Gastroesophageal sphincter (tissue), 4 donors: ENCODE results near the gene MEX3C. TPM values are rescaled to one million over a fixed set of nuclear protein-coding genes. Genes with fewer than 3 reads are reported as not detected.

Experiments
- ATAC-seq: fragments of 150-250 bp; one replicate; pipeline ENCODE4 v1.9.1; 2016; ENCODE audit warnings: mild to moderate bottlenecking, moderate library complexity
- H3K27ac ChIP-seq, 4 donors: fragments of 200-600 bp; sonication (generic) in 3 of 4; 1 replicate in 3 of 4; 2 replicates in 1 of 4; pipeline ENCODE4 v1.5.1; 2016 to 2019
- H3K27me3 ChIP-seq: fragments of 200-600 bp; sonication (generic); one replicate; pipeline ENCODE4 v1.5.1; 2019
- H3K36me3 ChIP-seq, 2 donors: fragments of 200-600 bp; sonication (generic); one replicate each; pipeline ENCODE4 v1.5.1; 2019; ENCODE audit warnings: control low read depth in 1 of 2
- H3K4me1 ChIP-seq, 3 donors: fragments of 200-600 bp; sonication (generic); 1 replicate in 2 of 3; 2 replicates in 1 of 3; pipeline ENCODE4 v1.5.1; 2016 to 2019; ENCODE audit warnings: control low read depth in 2 of 3
- H3K4me3 ChIP-seq, 2 donors: fragments of 200-600 bp; sonication (generic); one replicate each; pipeline ENCODE4 v1.5.1; 2019; ENCODE audit warnings: mild to moderate bottlenecking in 1 of 2, moderate library complexity in 1 of 2
- H3K9me3 ChIP-seq, 3 donors: fragments of 200-600 bp; sonication (generic); one replicate each; pipeline ENCODE4 v1.5.1; 2017 to 2019; ENCODE audit warnings: control low read depth in 2 of 3
- EP300 ChIP-seq: sonication (generic); formaldehyde crosslinking; IDR thresholded peaks from one replicate; pipeline ENCODE4 v1.6.1; 2017; ENCODE audit warnings: antibody characterized with exemption, mild to moderate bottlenecking
- POLR2A ChIP-seq, 2 donors: fragments of 450-650 bp; IDR thresholded peaks; one replicate each; pipeline ENCODE4 v1.6.1; 2017; ENCODE audit warnings: antibody characterized with exemption in 2 of 2, mild to moderate bottlenecking in 2 of 2, moderate library complexity in 1 of 2
- POLR2AphosphoS5 ChIP-seq: sonication (generic); formaldehyde crosslinking; IDR thresholded peaks from one replicate; pipeline ENCODE4 v1.6.1; 2017; ENCODE audit warnings: antibody characterized with exemption
- WGBS, 2 donors: methylation state at CpG; one replicate each; pipeline ENCODE4 v1.1.5; 2018; ENCODE audit warnings: low coverage in 1 of 2; 5-methylcytosine and 5-hydroxymethylcytosine counted together
- total RNA-seq, 4 donors: library from RNA; depleted of rRNA; stranded (reverse); fragments of >200 nt; gene quantifications; one replicate each; pipeline ENCODE4 v1.1.0, GENCODE V29; 2016
- TF ChIP-seq, protein P1 (sequence below), 4 experiments: fragments of 200-600 bp in 2 of 4; fragments of 450-650 bp in 2 of 4; sonication (generic) in 1 of 4; IDR thresholded peaks; one replicate each; pipeline ENCODE4 v1.5.1; 2017 to 2019; ENCODE audit warnings: antibody characterized with exemption in 4 of 4, mild to moderate bottlenecking in 2 of 4, moderate library complexity in 2 of 4

Gene MEX3C
- total RNA-seq, 4 donors from 2014 or later = 24.7 to 35.2 (median 29.0) TPM

DNA sequence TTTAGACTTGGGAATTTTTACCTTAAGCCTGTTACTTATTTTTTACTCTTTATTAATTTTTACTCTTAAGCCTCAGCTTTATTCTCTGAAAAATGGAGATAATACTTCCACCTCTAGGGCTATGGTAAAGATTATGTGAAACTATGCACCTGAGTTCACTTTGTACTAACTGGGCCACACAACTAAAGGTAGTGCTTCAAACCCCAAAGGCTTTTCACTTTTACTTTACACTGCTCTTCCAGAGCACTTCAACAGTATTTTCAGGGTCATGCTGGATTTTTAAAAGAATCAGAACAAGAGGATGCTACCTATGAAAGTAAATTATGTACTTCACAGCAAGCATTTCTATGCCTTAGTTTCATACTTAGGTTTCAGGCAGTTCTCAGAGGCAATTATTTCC, 27.8 kb downstream of the MEX3C start:
- H3K9me3 ChIP-seq = no peaks in the 10 kb centered on the region
- no peak overlapping the region for H3K4me3 ChIP-seq
- no peaks in the 10 kb centered on the region for H3K27me3 ChIP-seq
- no peaks in the 10 kb centered on the region for H3K36me3 ChIP-seq
- H3K4me1 ChIP-seq = no peaks in the 10 kb centered on the region
- TF ChIP-seq POLR2AphosphoS5 (no peak), POLR2A (IDR thresholded peaks at IDR 0.05) (no peak), EP300 (no peak)
- TF ChIP-seq, protein P1, sequence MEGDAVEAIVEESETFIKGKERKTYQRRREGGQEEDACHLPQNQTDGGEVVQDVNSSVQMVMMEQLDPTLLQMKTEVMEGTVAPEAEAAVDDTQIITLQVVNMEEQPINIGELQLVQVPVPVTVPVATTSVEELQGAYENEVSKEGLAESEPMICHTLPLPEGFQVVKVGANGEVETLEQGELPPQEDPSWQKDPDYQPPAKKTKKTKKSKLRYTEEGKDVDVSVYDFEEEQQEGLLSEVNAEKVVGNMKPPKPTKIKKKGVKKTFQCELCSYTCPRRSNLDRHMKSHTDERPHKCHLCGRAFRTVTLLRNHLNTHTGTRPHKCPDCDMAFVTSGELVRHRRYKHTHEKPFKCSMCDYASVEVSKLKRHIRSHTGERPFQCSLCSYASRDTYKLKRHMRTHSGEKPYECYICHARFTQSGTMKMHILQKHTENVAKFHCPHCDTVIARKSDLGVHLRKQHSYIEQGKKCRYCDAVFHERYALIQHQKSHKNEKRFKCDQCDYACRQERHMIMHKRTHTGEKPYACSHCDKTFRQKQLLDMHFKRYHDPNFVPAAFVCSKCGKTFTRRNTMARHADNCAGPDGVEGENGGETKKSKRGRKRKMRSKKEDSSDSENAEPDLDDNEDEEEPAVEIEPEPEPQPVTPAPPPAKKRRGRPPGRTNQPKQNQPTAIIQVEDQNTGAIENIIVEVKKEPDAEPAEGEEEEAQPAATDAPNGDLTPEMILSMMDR (IDR thresholded peaks at IDR 0.05) = no peak
- ATAC-seq = no peak
- no peak overlapping the region for H3K27ac ChIP-seq

DNA sequence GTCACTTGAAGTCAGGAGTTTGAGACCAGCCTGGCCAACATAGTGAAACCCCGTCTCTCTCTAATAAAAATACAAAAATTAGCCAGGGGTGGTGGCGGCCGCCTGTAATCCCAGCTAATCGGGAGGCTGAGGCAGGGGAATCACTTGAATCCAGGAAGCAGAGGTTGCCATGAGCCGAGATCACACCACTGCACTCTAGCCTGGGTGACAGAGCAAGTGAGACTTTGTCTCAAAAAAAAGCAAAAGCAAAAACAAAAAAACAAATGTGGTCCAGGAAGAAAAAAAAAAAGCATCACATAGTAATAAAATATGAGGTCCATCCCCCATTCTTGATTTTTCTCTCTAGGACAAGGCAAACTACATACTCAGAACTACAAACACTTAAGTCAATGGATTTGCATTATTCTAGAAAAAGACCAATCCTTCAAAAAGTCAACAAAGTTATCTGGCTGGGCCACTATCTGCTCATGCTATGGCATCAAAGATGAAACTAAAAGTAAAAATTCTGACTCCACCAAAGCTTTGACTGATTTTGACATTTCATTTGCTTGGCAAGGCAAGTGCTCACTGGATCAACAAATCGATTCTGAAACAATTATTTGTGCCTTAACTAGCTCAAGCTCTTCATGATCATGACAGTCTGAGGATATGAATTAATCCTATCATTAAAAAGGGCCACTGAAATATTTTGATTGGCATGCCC, 28.4 kb downstream of the MEX3C start:
- no peak overlapping the region for H3K27ac ChIP-seq
- no peak for ATAC-seq
- 81 to 86% methylated on average over 2 to 5 of the region's 6 CpGs for WGBS, 2 donors
- no peak overlapping the region for H3K4me3 ChIP-seq
- no peaks in the 10 kb centered on the region for H3K9me3 ChIP-seq
- H3K4me1 ChIP-seq = no peaks in the 10 kb centered on the region
- no peak for TF ChIP-seq POLR2A (IDR thresholded peaks at IDR 0.05)
- no peak for TF ChIP-seq EP300
- no peak for TF ChIP-seq POLR2AphosphoS5
- TF ChIP-seq, protein P1 (IDR thresholded peaks at IDR 0.05) = no peak
- H3K27me3 ChIP-seq = no peaks in the 10 kb centered on the region
- no peaks in the 10 kb centered on the region for H3K36me3 ChIP-seq

DNA sequence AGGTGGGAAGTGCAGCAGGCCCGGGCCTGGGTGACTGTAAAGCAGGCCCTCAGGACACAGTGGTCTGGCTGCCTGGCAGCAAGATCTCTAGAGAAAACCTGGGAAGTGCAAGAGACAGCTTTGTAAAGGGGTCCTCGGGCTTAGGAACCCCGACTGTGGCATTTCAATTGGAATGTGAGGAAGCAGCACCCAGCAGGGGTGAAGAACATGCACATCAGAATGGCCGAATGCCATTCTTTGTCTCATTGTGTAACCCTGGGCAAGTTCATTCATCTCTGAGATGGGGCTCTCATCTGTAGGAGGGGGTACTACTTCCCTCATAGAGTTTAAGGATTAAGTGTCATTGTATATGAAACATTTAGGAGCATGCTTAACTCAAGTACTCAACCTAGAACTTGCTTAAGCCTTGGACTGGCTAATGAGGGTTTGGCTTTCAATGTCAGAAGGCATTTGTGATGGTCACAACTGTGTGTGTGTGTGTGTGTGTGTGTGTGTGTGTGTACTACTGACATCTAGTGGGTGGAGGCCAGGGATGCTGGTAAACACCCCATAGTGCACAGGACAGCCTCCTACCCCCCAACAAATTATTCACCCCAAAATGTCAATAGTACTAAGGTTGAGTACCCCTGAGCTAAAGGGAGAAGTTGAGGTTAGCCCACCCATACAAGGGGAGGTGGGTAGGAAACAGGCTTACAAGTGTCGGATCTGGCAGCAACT, 29.3 kb downstream of the MEX3C start:
- Histone ChIP-seq H3K36me3 (no peaks in the 10 kb centered on the region), H3K27ac (no peak overlapping the region), H3K9me3 (no peaks in the 10 kb centered on the region), H3K27me3 (no peaks in the 10 kb centered on the region), H3K4me3 (no peak overlapping the region), H3K4me1 (no peaks in the 10 kb centered on the region)
- 44 to 83% methylated on average over 2 to 4 of the region's 5 CpGs for WGBS, 2 donors
- no peak for ATAC-seq
- TF ChIP-seq POLR2A (IDR thresholded peaks at IDR 0.05) (no peak), POLR2AphosphoS5 (no peak), EP300 (no peak)
- TF ChIP-seq, protein P1 (IDR thresholded peaks at IDR 0.05) = no peak

DNA sequence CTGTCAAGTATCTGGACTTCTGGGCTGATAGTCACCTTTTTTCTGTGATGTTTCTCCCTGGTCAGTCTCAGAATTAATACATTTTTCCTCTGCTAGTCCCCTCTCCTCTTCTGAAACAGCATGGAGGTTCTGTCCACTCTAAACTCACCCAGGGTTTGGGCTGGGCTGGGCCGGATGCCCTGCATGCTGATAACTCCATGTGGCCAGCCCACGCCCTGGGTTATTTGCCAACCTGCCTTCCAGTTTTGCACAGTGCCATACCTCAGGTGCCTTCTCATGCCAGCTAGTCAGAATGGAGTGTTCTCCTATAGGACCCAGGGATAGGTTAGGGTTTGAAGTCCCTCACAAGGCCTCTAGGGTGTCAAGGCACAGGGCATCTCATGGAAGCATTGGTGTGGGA, 32.2 kb downstream of the MEX3C start:
- H3K4me1 ChIP-seq = no peaks in the 10 kb centered on the region
- WGBS, 2 donors = 100% methylated on average over 2 of the region's 2 CpGs; no CpG with 5 or more reads in 1 of the 2 donors
- ATAC-seq = no peak
- TF ChIP-seq POLR2AphosphoS5 (no peak), EP300 (no peak), POLR2A (IDR thresholded peaks at IDR 0.05) (no peak)
- TF ChIP-seq, protein P1 (IDR thresholded peaks at IDR 0.05) = no peak
- no peak overlapping the region for H3K27ac ChIP-seq
- H3K36me3 ChIP-seq = no peaks in the 10 kb centered on the region
- H3K4me3 ChIP-seq = no peak overlapping the region
- no peaks in the 10 kb centered on the region for H3K9me3 ChIP-seq
- H3K27me3 ChIP-seq = no peaks in the 10 kb centered on the region

DNA sequence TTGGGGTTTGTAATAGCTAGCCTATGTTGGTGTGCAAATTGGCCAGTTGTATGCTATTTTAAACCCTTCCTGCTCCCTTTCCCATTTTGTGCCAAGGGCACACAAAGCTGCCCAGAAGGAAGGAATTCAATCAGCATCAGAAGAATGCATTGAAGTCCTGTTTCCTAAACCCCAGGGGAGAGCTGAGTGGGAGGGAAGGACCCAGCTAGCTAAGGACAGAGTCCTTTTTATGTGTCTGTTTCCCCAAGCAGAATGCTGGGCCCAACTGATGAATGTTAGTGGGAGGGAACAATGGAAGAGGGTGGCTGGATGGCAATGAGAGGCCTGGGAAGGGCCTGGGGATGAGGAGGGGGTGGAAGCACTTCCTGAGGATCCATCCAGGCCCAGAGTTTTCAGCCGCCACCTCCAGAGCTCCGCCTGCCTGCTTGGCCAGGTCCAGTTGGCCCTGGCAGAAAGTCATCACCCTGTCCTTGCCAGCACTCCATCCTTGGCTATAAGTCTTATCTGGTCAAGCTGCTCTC, 32.7 kb downstream of the MEX3C start:
- TF ChIP-seq POLR2AphosphoS5 (no peak), POLR2A (IDR thresholded peaks at IDR 0.05) (no peak), EP300 (no peak)
- TF ChIP-seq, protein P1 (IDR thresholded peaks at IDR 0.05) = no peak
- no peak overlapping the region for H3K27ac ChIP-seq
- WGBS, 2 donors = 100% methylated on average over 1 of the region's 2 CpGs

More for the DNA sequence above, 32.7 kb downstream of the MEX3C start:
- no peaks in the 10 kb centered on the region for H3K27me3 ChIP-seq
- no peak overlapping the region for H3K4me3 ChIP-seq
- H3K36me3 ChIP-seq = no peaks in the 10 kb centered on the region
- H3K4me1 ChIP-seq = no peaks in the 10 kb centered on the region
- ATAC-seq = no peak
- no peaks in the 10 kb centered on the region for H3K9me3 ChIP-seq
